Epithelial cell of prostate (primary cell): ENCODE data around the gene MYO7A.

ENCODE experiments used
- DNase-seq: peaks from one replicate; pipeline ENCODE4 v3.0.0-alpha.2; 2011; ENCODE audit warnings: low read depth, low spot score
- H3K27ac ChIP-seq: fragments of 450-650 bp; 2 replicates; pipeline ENCODE4 v1.5.1; 2017; ENCODE audit warnings: mild to moderate bottlenecking

Gene MYO7A

GRCh38 chr11:77207019-77207485 lies 79.0 kb downstream of the MYO7A start:
- DNase-seq, result no peak
- no peak overlapping the region for H3K27ac ChIP-seq

DNA sequence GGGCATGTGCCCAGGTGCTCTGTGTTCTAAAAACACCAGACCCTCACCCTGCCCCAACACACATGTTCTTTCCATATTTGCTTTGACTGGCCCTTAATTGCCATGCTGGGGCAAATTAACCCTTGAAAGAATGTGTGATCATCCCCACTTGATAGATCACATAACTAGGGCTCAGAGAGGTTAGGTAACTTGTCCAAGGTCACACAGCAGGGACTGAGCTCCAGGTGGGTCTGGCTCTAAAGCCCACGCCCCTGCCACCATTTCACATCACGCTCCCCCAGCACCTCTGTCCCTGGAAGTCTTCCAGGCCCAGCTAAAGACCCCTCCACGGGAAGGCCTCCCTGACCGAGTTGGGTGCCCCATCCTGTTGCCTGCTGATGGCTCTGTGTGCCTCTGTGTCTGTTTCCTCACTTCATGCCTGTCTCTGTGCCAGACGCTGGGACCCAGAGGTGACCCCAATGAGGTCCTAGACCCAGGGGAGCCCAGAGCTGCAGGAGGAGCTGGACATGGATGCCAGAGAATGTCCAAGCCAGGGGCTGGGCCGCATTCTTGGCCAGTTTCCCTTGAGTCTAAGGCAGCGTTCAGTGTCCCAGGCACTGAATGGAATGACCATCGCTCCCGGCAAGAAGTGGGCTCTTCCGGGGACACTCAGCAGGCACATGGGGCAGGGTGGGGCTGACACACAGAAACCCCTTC lies 79.7 kb downstream of the MYO7A start:
- DNase-seq, result no peak
- no peak overlapping the region for H3K27ac ChIP-seq

- no peak for DNase-seq
- H3K27ac ChIP-seq, result no peak overlapping the region
These were observed 80.5 kb downstream of the MYO7A start for GRCh38 chr11:77208535-77208934.

- no peak for DNase-seq
- H3K27ac ChIP-seq, result no peak overlapping the region
These were observed 81.6 kb downstream of the MYO7A start for GRCh38 chr11:77209663-77210062.

GRCh38 chr11:77211040-77211451 lies 83.0 kb downstream of the MYO7A start:
- no peak overlapping the region for H3K27ac ChIP-seq
- DNase-seq, result no peak

GRCh38 chr11:77211594-77212251 lies 83.7 kb downstream of the MYO7A start:
- H3K27ac ChIP-seq, result no peak overlapping the region
- no peak for DNase-seq

- no peak for DNase-seq
- no peak overlapping the region for H3K27ac ChIP-seq
These were observed 84.4 kb downstream of the MYO7A start for GRCh38 chr11:77212314-77213007.

- no peak overlapping the region for H3K27ac ChIP-seq
- DNase-seq, result no peak
These were observed 85.1 kb downstream of the MYO7A start for GRCh38 chr11:77213029-77213579.

DNA sequence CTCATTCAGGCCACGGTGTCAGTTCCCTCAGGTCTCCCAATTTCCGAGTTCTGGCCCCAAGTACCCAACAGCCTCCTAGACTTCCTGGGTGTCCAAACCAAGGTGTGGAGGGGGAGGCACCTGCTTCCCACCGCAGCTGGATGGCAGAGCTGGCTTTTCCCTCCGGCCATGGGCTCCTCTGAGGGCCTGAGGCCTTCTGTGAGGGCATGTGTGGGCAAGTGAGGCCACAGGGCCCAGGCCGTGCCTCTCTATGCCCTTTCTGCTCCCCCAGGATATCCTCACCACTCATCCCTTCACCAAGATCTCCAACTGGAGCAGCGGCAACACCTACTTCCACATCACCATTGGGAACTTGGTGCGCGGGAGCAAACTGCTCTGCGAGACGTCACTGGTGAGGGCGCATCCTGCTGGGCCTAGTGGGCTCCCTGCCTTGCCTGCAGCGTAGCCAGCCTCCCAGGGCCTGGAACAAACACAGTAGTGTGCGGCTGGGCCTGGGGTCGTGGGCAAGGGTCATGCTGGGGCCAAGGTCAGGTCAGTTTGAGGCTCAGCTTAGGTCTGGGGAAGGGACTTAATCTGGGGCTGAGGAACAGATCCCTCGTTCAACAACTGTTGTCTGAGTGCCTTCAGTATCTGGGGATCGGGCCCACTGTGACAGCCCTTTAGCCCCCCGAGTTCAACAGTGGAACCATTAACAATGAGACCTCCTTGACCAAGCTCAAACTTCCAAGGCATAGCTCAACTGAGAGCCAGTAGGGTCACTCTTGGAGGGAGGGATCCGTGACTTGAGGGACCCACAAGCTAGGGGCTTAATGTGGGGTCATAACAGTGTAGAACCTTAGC lies 85.8 kb downstream of the MYO7A start:
- no peak overlapping the region for H3K27ac ChIP-seq
- no peak for DNase-seq

- no peak overlapping the region for H3K27ac ChIP-seq
- no peak for DNase-seq
These were observed 86.5 kb downstream of the MYO7A start for GRCh38 chr11:77214557-77214956.

DNA sequence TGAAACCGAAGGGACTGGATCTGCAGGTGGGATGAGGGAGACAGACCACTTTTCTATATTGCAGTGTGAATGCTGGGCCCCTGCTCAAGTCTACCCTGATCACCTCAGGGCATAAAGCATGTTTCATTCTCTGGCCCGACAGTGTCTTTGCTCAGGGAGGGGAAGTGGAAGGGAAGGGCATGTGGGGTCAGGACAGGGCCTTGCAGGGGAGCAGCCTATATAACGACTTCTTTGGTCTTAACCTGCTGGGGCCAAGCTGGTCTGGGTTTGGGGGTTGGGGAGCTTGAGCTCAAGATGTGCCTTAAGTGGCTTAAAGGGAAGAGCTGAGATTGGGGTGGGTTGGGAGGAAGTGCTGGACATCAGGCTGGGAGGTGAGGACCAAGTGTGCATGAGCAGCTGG lies 87.1 kb downstream of the MYO7A start:
- no peak overlapping the region for H3K27ac ChIP-seq
- no peak for DNase-seq

DNA sequence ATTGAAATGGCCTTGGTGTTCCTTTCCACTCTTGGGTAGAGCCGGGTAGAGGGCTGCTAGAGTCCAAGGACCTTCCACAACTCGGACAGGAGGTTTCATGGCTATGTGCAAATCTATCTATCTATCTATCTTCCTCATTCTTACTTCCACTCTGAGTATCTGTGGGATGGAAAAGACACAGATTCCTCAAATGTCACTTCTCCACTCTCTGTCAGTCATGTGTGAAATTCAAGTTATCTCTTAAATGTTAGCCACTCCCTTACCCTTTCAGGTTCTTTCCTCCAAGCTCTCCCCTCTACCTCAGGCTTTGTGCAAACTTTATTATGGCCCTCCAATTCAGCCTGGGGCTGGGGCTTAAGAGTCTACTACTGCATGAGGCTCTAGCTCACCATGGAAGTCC lies 89.1 kb downstream of the MYO7A start:
- no peak overlapping the region for H3K27ac ChIP-seq
- DNase-seq, result no peak

DNA sequence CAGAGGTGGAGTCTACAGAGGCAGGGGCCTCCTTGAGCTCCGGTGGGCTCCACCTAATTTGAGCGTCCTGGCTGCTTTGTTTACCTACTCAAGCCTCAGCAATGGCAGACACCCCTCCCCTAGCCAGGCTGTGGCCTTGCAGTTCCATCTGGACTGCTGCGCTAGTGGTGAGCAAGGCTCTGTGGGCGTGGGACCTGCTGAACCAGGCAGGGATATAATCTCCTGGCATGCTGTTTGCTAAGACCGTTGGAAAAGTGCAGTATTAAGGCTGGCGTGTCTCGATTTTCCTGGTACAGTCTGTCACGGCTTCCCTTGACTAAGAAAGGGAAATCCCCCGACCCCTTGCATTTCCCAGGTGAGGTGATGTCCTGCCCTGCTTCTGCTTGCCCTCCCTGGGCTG lies 95.8 kb downstream of the MYO7A start:
- DNase-seq, result no peak
- no peak overlapping the region for H3K27ac ChIP-seq

- H3K27ac ChIP-seq, result no peak overlapping the region
- DNase-seq, result no peak
These were observed 103.0 kb downstream of the MYO7A start for GRCh38 chr11:77230878-77231605.

GRCh38 chr11:77231800-77232199 lies 103.8 kb downstream of the MYO7A start:
- H3K27ac ChIP-seq, result no peak overlapping the region
- no peak for DNase-seq

DNA sequence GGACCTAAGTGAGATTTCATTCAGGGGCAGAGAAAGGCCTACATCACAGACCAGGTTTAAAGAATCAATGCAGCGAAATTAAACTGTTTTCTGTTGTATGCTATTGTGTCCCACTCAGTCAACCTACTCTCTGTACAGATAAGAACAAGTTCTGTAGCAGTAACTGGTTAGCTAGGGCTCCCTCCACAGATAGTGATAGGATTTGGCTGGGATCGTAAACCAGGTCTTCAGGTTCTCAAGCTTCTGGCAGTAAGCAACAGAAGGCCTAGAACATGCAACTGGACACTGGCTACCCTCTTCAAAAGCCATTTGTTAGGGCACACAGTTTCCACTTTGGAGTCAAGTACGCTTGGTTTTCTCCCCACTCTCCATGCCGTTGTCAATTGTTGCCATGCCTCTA lies 104.2 kb downstream of the MYO7A start:
- DNase-seq, result no peak
- H3K27ac ChIP-seq, result no peak overlapping the region

- no peak for DNase-seq
- no peak overlapping the region for H3K27ac ChIP-seq
These were observed 105.0 kb downstream of the MYO7A start for GRCh38 chr11:77233011-77233410.

GRCh38 chr11:77236901-77237300 lies 108.9 kb downstream of the MYO7A start:
- no peak overlapping the region for H3K27ac ChIP-seq
- no peak for DNase-seq

DNA sequence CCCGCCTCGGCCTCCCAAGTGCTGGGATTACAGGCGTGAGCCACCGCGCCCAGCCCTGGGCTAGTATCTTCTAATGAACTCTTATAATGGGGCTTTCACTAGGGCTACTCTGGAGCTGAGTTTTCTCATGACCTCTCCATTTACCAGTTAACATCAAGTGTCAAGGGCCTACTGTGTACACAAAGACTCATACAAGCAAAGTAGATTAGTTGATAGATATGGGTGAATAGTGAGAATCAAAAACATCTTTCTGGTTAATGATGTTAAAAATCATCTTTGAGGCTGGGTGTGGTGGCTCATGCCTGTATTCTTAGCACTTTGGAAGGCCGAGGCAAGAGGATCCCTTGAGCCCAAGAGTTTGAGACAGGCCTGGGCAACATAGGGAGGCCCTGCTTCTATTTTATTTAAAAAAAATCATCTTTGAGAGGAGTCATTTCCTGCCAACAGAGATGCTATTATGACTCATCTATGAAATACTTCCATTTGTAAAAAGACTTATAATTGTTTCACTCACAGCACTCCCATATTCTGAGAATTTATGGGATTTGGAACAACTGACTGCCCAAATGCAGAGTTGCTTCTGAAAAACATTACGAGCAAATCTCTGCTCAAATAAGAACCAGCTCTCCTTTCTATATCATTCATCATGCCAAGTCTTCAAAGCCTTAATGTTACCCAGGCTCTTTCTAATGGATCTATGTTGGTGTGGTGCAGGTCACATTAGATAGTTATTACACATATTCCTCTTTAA lies 116.4 kb downstream of the MYO7A start:
- H3K27ac ChIP-seq, result peak overlapping the region; percentile 93
- DNase-seq, result no peak
